ENCODE data around the gene DCTN2.
A peak's percentile ranks its signal among the peaks of the same experiment; 100 is the strongest.
"Not testable (repeated sequence)": the region's sequence is repeated elsewhere in the genome, so short reads cannot be mapped to it uniquely, and the experiment has no call there.

DCTN2 gene

GRCh38 chr12:57546438-57547287 lies at the start of gene DCTN2:
DCTN2 (minus strand) TSS chr12:57547192; CDS start chr12:57547063, 129 bp downstream.
- peak; percentile 97 for DNase-seq

- DNase-seq: no peak
These were observed 46.2 kb upstream of the DCTN2 start for GRCh38 chr12:57593187-57593586.

- no peak for DNase-seq
These were observed 45.7 kb upstream of the DCTN2 start for GRCh38 chr12:57592551-57593165.

- no peak for DNase-seq
These were observed 44.9 kb upstream of the DCTN2 start for GRCh38 chr12:57591782-57592325.

- DNase-seq: peak; percentile 33
These were observed 44.1 kb upstream of the DCTN2 start, which contains the start of gene PIP4K2C for GRCh38 chr12:57590864-57591781. PIP4K2C (plus strand) TSS chr12:57591192; CDS start chr12:57591290, 98 bp downstream.

GRCh38 chr12:57590479-57590863 lies 43.5 kb upstream of the DCTN2 start:
- DNase-seq: no peak

GRCh38 chr12:57588951-57589610 lies 42.1 kb upstream of the DCTN2 start:
- not testable (repeated sequence) for DNase-seq

GRCh38 chr12:57586832-57587429 lies 39.9 kb upstream of the DCTN2 start:
- no peak for DNase-seq

GRCh38 chr12:57586128-57586527 lies 39.1 kb upstream of the DCTN2 start:
- no peak for DNase-seq

- no peak for DNase-seq
These were observed 38.2 kb upstream of the DCTN2 start for GRCh38 chr12:57585156-57585555.

GRCh38 chr12:57584690-57585089 lies 37.7 kb upstream of the DCTN2 start:
- DNase-seq: no peak

- no peak for DNase-seq
These were observed 37.1 kb upstream of the DCTN2 start for GRCh38 chr12:57584050-57584449.

- DNase-seq: peak; percentile 78
These were observed 36.2 kb upstream of the DCTN2 start for GRCh38 chr12:57583008-57583831.

GRCh38 chr12:57582440-57582839 lies 35.4 kb upstream of the DCTN2 start:
- no peak for DNase-seq

GRCh38 chr12:57581802-57582201 lies 34.8 kb upstream of the DCTN2 start:
- no peak for DNase-seq

GRCh38 chr12:57580466-57580795 lies 33.4 kb upstream of the DCTN2 start:
- DNase-seq: no peak

- no peak for DNase-seq
These were observed 32.9 kb upstream of the DCTN2 start for GRCh38 chr12:57579677-57580465.

GRCh38 chr12:57579011-57579410 lies 32.0 kb upstream of the DCTN2 start:
- no peak for DNase-seq

GRCh38 chr12:57577981-57578758 lies 31.2 kb upstream of the DCTN2 start:
- no peak for DNase-seq

Data from fibroblast of skin of right quadriceps (primary cell).